ENCODE data around the gene ARHGAP30.
"Not testable (repeated sequence)": the region's sequence is repeated elsewhere in the genome, so short reads cannot be mapped to it uniquely, and the experiment has no call there.

ARHGAP30 gene

DNA sequence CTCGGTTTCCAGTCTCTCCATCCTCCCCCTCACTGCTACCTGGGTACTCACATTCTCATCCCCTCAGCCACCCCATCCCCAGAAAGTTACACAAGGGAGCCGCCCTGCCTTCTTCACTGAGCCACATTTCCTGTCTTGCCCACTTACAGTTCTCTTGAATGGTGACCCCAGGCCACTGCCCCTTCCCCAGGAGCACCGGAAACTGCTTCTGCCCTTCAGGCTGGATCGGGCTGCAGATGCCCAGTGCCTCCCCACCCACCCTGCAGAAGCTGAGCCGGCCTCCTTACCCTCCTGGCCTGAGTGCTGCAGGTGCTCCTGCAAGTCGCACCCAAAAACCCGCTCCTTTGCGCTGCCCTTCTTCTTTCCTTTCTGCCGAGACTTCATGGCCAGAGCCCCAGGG lies 450 bp downstream of the ARHGAP30 start:
- peak; percentile 65 for DNase-seq

DNA sequence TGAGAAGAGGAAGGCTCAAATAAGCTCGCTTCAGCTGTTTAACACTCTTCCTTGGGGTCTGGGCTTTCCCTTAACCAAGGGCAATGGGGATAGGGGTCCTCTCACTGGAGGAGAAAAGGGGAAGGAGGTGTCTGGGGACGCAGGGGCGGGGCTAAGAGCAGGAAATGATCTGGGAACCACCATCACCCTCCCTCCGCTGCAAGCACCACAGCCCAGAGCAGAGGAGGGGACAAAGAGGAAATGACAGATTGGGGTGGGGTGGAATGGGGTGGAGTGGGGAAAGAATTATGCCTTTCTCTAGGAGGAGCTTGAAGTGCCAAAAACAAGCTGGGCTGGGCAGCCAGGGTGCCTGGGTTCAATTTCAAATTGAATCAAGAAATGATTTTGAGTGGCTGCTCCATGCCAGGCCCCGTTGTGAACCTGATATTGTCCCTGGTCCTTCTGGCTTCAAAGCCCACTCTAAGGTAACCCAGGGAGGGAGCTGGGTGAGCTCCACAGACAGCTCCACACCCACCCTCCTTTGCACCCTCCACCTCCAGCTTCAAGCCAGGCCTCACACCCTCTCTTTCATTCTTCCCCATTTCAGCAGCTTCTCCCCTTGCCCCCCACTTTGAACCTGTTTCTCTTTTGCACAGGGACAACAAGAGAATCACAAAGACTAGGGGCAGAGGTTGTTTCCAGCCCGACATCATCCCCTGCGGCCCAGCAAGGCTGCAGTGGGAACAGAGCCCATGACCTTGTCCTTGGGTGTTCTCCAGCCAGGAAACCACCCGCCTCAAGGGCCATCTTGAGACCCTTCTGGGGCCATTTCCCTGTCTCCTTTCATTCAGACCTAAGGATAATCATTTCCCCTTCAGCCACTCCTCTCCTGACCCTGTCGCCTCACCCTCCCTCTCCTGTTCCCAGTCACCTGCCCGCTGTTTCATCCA lies 1.1 kb downstream of the ARHGAP30 start:
- DNase-seq: peak; percentile 80

DNA sequence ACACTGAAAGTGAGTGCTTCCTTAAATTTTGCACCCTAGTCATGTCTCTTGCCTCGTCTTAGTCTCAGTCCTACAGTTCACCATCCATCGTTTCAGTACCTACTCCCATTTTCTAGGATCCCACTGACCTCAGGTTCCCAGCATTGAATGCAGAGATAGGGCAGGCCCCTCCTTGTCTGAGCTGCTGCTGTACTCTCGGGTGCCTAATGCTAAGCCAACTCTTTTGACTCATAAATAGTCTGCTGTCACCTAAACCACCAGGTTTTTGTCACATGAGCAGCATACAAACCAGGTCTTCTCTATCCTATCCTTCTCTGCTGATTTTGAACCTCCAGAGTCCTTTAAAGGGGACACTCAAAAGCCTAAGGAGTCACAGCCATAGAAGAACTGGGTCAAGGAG lies 3.0 kb downstream of the ARHGAP30 start:
- DNase-seq: no peak

DNA sequence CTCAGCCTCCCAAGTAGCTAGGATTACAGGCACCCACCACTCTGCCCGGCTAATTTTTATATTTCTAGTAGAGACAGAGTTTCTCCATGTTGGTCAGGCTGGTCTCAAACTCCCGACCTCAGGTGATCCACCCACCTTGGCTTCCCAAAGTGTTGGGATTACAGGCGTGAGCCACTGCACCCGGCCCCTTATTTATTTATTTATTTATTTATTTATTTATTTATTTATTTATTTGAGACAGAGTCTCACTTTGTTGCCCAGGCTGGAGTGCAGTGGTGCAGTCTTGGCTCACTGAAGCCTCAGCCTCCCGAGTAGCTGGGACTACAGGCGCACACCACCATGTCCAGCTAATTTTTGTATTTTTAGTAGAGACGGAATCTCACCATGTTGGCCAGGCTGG lies 4.0 kb downstream of the ARHGAP30 start:
- DNase-seq: not testable (repeated sequence)

DNA sequence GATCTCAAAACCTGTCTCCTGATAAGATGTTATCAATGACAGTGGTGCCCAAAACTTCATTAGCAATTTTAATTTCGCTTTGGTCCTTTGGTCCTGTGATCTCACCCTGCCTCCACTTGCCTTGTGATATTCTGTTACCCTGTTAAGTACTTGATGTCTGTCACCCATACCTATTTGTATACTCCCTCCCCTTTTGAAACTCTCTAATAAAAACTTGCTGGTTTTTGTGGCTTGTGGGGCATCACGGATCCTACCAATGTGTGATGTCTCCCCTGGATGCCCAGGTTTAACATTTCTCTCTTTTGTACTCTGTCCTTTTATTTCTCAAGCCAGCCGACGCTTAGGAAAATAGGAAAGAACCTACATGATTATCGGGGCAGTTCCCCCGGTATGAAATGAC lies 5.8 kb downstream of the ARHGAP30 start:
- not testable (repeated sequence) for DNase-seq

DNA sequence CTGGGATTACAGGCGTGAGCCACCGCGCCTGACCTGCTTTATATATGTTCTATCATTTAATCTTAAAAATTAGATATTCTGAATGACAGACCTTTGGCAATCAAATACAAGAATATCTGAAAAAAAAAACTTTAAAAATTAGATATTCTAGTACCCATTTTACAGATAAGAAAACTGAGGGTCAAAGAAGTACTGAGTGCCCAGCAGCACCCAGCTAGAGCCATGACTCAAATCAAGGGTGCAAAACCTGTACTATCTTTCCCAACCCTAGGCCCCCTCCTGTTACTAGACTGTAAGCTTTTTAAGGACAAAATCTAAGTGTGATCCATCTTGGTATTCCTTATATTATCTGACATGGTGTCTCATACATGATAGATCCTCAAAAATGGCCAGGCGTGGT lies 8.3 kb downstream of the ARHGAP30 start:
- DNase-seq: no peak

DNA sequence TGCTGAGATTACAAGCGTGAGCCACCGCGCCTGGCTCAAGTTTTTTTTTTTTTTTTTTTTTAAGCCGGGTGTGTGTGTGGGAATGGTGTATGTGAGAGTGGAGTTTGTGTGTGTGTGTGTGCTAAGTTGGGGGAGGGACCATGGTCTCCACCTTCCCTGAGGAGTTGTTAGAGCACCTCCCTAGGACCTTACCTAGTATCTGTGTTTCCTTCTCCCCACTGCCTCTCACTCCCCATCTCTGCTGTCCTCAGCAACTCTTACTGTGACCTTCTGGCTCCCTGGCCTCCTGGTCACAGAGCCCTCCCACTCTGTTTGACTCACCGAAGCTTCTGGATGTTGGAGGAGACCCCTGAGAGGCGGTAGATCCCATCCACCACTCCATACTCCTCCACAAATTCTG lies 10.4 kb downstream of the ARHGAP30 start:
- DNase-seq: no peak

DNA sequence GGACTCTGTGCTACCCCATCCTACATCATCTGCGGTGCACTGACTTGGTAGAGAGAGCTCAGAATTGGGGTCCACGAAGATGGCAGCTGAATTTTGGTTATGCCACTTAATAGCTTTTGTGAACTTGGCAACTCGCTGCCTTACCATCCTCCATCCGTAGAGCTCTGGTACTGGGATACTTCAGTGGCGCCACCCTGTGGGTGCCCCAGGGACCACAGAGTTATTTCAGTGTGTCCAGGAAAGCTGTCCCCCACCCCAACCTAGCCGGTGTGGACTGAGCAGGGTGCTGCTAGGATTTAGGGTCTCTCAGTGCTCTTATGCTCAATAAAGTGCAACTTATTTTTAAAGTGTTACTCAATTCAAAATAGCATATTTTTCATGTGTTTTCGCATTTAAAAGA lies 14.9 kb downstream of the ARHGAP30 start:
- no peak for DNase-seq

DNA sequence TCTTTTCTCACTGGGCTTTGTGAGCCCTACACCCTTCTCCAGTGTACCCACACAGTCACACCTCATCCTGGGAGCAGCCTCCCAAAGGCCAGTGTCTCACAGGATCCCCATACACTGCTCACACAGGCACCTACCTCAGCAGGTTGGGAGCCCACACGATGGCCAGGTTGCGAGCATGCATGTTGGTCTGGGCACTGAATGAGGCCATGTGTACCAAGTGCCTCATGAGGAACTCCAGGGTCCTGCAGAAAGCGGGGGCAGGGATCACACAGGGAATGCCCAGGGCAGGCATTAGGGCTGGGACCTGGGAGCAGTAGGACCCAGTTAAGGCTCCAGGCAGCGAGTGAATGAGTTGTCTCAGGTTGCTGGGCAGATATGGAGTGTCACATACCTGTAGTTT lies 15.5 kb downstream of the ARHGAP30 start:
- DNase-seq: no peak

DNA sequence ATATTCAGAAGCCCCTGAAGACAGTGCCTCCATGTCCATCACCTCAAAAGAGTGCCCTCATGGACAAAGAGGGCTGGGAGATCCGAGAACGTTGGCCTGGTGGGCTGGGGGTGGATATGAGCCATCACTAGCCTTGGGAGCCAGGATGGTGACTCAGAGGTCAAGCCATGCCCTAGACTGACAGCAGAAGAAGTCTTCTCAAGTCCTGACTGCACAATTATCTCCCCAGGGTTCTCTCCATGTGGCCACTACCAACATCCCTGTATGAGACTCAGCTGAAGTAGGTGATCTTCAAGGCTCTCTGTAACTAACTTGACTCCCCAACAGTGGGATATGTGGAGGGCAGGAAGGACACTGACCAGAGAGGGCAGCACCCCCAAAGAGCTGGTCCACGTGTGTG lies 16.8 kb downstream of the ARHGAP30 start:
- DNase-seq: no peak

DNA sequence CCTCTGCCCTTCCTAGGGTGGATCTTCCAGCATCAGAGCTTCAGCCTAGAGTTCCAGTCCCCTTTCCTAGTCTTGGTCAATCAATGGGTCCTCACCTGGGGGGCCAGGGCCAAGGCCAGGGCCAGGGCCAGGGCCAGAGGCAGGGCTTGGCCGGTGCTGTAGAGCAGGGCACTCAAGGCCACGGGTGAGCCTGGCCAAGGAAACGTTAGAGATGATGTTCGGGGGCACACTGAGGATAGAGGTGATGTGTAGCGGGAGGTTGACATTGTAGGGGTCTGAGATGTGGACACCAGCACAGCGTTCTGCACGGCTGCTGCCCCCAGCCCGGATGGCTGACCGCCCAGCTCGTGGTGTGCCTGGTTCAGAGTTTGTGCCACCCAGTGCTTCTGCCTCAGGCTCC lies 18.5 kb downstream of the ARHGAP30 start:
- DNase-seq: no peak

DNA sequence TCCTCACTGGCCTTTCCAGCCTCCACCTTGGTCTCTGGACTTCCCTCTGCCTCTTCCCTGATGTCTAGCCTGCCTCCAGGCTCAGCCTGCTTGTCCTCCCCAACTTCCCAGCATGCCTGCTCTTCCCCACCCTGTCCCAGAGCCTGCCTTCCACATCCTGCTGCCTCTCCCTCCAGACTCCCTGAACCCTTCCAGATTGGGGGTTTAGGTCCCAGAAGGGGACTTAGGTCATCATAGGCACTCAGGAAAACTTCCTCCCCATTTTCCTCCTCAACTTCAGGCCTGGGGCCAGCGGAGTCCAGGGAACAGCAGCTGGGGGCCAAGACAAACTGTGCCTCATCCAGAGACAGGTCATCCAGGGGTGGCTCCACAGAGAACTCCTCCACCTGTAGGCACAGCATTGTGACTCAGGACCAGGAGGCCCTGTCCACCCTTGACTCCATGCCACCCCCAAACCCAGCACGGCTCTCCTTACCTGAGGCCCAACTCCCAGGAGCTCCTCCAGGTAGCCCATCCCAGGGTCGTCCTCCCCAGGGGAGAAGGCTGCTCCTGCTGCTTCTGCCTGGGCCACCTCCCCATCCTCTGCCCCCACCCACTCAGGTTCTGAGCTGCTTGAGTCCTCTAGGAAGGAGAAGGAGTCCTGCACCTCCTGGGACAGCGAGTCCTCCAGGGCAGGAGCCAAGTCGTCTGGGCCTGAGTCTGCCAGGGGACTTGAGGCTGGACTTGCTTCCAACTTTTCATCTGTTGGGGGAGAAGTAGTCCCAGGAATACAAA lies 20.6 kb downstream of the ARHGAP30 start:
- DNase-seq: no peak

DNA sequence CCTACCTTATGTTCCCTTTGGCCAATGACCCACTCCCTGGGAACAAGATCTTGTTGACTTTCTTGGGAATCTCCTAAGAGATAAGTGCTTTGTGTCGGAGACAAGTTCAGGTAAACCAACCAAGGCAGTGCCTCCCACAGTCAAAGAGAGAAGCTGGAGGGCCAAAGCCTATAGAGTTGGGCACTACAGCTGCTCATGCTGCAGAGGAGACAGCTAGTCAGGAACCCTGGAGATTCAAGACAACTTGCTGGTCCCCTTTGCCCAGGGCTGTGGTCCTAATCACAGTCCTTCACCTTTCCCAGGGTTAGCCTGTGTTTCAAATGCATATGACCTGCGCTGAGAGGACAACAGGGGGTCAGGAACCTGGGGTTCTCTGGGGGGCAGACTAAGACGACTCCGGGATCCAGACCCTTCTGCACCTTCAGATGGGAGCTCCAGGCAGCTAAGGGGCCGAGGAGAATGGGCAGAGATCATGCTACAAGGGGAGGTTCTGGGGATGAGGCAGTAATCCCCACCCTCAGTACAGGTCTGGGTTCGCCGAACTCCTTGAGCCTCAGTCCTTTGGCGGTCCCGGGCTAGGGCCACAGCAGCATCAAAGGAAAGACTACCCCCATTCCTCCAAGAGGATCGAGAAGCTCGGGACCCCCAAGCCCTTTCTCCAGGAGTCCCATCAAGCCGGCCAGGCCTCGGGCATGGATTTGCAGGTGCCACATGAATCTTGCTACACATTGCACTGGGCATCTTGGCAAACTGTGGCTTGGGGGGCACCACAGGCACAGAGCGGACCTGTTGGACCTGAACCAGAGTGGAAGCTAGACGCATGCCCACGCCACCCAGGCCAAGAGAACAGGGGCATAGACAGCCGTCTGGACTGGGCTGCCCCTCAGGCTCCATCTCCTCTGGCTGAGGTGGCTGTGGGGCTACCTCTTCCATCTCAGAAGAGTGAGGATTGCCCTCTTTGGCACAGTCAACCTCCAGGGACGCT lies 22.0 kb downstream of the ARHGAP30 start:
- DNase-seq: no peak

DNA sequence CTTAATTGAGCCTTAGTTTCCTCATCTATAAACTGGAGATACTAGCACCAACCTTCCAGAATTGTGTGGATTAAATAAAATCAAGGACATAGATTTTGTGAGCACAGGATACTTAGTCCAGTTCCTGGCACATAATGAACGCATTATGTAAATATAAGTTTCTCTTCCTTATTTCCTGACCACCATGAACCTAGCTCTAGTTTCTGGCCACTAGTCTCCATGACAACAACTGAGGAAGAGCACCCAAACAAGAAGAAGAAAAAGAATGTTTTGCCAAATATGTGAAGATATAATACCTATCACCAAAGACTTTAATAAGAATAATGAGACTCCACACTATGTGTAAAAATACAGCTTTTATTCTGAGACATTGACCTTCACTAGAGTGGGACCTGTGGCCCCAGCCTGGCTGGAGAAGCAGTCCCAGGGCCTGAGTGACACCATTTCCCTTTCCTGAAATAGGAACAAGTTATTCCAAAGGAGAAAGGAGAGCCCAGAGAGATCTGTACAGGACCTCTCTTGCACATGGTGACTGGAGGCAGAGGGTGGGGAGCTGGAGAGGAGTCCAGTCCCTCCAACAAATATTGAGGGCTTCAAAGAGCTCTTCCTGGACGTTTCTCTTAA lies 23.0 kb downstream of the ARHGAP30 start:
- DNase-seq: no peak

DNA sequence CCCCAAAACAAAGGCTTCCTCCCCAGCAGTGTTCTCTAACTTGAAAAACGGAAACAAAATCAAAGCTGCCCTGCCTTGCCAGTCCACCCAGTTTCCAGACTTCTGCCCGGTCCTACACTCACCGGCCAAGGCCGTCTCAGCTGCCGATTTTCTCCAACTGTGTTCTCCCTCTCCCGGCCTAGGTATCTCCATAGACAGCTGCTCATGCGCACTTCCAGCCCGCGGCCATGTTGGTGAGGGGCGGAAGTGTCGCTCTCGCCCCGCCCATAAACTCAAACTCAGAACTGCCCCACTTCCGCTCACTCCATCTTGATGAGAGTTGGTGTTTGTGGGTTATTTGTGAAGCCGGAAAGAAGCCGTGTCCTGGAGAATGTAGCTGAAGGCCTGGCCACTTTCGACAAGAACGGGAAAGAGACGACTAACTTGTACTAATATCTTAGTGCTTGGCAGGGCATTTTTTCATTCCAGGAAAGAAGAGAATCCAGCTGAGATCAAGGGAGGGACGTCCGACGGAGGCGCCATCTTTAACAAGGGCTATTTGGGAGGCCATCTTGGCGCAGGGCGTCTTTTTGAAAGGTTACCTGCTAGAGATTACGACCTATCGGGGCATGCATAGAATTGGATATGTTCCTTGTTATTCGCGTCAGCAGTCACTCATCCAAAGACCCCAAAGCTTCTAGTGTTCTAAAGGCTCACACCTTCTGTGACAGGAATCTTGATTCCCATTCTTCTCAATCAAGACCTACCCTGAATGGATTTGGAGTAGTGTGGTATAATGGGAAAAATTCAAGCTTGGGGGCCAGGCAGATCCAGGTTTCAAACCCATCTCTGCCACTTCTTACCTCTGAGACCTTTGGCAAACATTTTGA lies 23.7 kb downstream of the ARHGAP30 start, which contains the start of gene USF1:
Gene USF1, minus strand, starts transcription at position 242 of the 869 bp plus-strand sequence. CDS start 2,702 bp downstream, outside the sequence.
- peak; percentile 88 for DNase-seq

DNA sequence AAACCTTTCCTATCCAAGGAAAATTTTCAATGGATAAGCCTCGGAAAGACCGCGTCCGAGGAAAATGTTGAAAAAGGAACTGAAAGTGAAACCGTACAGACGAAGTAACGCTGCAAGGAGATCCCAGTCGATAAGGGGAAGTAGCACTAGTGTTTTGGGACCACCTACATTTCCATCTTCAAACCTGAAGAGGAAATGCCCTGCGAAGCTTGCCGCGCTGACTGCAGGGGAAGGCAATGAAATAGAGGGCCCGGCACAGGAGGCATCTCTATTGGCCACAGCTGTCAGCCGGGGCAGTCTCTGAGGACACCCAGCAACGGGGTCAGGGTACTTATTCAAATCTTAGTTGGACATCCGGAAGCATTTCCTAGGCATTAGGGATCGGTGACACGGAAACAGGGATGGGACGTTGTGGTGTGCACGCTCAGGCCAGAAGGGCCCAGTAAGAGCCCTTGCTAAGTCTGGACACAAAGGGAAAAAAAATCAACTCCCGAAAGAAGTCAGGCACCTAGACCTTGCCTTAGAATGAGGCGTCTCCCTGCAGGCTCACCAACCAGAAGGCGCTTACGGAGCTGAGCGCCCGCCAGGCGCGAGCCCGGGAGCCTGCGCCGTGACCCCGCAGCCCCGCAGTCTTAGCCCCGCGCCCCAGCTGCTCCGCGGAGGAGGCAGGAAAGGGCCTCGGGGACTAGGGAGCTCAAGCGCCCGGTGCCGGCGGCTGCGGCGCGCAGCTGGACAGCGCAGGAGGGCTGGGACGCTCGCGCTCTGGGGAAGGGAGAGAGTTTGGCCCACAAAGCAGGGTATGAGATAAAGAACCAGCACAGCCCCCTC lies 24.6 kb downstream of the ARHGAP30 start:
- DNase-seq: peak; percentile 74

DNA sequence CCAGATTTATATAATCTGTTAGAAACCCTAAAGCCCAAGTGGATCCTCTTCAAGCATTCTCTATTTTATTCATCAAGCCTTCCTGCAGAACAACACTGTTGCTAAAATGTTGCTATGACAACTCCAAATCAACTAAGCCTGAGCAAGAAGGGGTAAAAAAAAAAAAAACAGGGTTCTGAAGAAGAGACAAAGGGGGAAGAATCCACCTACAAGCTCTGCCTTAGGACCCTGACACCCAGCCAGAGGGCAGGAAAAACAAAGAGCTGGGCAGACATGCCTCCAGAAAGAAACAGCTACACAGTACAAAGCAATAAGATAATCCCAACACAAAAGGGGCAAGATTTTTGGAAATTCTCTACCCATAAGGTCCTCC lies 25.2 kb downstream of the ARHGAP30 start:
- DNase-seq: no peak

DNA sequence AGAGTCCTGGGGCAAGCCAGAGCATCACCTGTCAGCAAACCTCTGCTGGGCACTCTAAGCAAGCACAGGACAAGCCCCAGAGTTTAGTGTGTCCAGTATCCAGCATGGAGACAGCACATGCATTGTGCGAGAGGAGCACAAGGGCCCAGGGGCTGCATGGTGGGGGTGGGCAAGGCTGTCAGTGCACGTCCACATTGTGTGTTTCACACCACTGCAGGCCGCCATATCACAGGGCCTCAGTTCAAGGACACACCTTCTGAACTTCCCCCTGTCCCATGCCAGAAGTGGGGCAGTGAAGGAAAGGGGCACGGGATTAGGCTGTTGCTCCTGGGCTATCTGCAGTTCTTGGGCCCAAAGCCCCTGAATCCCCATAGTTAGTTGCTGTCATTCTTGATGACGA lies 30.1 kb downstream of the ARHGAP30 start:
- no peak for DNase-seq

DNA sequence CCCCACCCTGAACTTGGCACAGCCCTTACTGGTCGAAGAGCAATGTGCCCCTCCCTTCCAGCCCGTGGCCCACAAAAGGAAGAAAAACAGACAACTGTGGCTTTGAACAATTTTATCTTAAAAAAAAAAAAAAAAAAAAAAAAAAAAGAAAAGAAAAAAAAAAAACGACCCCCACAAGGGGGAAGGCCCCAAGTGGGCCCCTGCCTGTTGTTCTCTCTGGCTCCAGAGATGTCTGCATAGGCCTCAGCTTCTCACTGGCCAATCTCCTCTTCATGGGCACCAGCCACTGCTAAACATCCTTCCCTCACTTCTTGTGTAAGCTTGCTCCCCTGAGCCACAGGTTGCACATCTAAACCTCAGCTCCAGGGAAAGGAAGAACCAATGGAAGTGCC lies 30.5 kb downstream of the ARHGAP30 start:
- DNase-seq: no peak

DNA sequence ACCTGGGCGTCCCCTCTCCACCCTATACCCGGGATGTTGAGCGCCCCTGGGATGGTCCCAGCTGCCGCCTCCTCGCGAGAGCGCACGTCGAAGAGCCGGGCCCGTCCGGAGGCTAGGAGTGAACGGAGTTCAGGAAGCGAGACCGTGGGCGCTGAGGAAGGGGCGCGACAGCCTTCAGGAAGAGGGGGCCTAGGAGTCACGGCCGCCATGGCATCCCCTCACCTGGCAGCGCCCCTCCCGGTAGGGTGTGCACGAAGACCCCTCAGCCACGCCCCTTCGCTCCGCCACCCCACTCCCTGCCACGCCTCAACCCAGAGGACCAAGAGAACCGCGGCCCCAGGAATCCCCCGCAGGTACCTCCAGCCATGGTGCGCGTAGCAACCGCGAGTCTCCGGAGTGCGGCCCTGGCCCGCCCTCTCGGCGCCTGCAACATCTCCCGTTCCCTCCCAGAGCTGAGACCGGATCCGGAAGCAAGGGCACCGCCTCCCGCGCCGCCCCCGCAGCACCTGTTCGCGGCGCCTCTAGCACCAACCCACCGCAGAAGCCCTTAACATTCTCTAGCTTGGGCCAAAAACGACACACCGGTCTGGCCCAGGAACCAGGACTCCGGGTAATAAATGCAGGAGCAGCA lies 31.1 kb downstream of the ARHGAP30 start, which contains the start of gene TSTD1:
Gene TSTD1, minus strand, starts transcription at position 442 of the 631 bp plus-strand sequence. Its CDS starts 75 bp downstream, at position 367.
- DNase-seq: peak; percentile 62

All from NK-92 treated with Interleukin-12 subunit alpha and Interleukin-12 subunit beta, amount 100 ng/mL, for 24 hours (cell line).